SKM-1 treated with dmso at 0.1 percent for 144 hours (cell line): ENCODE measurements around the gene CCDC24.

Experiments used
- DNase-seq: peaks from one replicate; lab custom pipeline; 2025; ENCODE audit not compliant: unreplicated experiment; lab: John Stamatoyannopoulos, UW

CCDC24 gene

GRCh38 chr1:43963006-43963405 is 28.4 kb upstream of the CCDC24 start:
- no peak for DNase-seq

- DNase-seq: no peak
These were observed 27.5 kb upstream of the CCDC24 start for GRCh38 chr1:43963890-43964289.

GRCh38 chr1:43965316-43965715 is 26.1 kb upstream of the CCDC24 start:
- no peak for DNase-seq

GRCh38 chr1:43968348-43968948 is 23.0 kb upstream of the CCDC24 start:
- peak; percentile 6 for DNase-seq

- no peak for DNase-seq
These were observed 22.0 kb upstream of the CCDC24 start for GRCh38 chr1:43969416-43969745.

DNA sequence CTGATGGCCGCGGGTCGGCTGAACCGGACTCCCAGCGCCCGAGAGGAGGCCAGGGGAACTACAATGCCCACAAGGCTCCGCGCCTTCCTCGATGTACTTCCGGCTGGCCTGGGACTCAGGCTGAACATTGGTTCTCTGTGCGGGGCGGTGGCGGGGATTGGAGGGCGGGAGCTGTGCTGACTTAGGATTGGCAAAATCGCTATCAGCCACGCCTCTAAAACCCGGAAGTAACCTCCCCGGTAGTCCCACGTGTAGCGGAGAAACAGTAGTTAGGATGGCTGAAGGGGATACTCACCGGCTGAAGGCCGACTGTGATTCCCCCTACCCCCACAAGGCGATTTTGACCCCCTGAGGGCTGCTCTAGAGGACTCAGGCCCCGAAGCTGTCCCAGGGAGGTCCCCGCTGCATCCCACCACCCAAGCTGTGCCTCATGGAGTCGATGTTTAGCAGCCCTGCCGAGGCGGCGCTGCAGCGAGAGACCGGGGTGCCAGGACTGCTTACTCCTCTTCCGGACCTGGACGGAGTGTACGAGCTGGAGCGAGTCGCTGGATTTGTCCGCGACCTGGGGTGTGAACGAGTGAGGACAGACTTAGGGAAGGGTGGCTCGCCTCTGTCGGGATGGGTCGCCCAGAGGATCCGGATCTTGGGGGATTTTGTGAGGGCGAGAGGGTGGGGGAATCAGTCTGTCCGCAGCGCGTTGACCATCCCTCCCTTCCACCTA is 21.5 kb upstream of the CCDC24 start, which contains the start of gene DPH2:
Gene DPH2, plus strand, starts transcription at position 265 of the 721 bp plus-strand sequence. Its CDS starts 166 bp downstream, at position 431.
- DNase-seq: peak; percentile 96

DNA sequence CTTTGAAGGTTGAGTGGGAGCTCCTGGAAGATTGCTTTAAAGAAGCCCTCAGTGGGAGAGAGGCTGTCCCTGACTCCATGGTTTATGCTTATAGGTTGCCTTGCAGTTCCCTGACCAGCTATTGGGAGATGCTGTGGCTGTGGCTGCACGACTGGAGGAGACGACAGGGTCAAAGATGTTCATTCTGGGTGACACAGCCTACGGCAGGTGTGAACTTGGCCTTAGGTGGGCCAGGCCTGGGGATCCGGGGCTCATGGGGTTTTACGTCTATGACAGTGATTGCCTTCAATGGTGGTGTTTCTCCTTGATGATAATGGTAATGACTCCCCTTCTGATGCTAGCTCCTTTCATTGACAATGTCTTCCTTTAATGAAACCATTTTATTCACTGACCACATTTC is 20.9 kb upstream of the CCDC24 start:
- no peak for DNase-seq

- DNase-seq: no peak
These were observed 20.5 kb upstream of the CCDC24 start for GRCh38 chr1:43970911-43971310.

DNA sequence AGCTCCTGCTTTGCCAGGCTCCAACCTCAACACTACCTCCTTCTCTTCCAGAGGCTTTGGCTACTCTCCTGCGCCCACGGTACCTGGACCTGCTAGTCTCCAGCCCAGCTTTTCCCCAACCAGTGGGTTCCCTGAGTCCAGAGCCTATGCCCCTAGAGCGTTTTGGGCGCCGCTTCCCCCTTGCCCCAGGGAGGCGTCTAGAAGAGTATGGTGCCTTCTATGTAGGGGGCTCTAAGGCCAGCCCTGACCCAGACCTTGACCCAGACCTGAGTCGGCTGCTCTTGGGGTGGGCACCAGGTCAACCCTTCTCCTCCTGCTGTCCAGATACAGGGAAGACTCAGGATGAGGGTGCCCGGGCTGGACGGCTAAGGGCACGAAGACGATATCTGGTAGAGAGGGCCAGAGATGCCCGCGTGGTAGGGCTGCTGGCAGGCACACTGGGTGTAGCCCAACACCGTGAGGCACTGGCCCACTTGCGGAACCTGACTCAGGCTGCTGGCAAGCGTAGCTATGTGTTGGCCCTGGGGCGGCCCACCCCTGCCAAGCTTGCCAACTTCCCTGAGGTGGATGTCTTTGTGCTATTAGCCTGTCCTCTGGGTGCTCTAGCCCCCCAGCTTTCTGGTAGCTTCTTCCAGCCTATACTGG is 19.9 kb upstream of the CCDC24 start:
- no peak for DNase-seq

DNA sequence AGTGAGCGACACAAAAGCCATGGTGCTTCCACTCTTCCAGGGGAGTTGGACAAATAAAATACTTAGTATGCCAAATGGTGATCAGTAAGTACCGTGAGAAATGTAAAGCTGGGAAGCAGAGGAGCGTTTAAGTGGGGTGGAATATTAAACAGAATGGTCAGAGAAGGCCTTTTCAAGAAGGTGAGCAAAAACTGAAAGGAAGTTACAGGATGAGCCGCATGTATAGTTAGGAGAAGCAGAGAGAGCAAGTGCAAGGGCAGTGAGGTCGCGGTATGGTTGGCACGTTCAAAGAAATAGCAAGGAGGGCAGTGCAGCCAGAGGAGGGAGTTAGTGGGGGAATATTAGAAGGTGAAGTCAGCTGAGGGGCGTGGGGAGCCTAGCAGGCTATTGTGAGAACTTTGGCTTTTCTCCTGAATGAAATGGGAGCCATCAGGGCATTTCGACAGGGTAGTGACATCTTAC is 17.4 kb upstream of the CCDC24 start:
- no peak for DNase-seq

- peak; percentile 89 for DNase-seq
These were observed 16.8 kb upstream of the CCDC24 start, which contains the start of gene ATP6V0B for GRCh38 chr1:43974443-43975248. ATP6V0B (plus strand) TSS chr1:43974960; CDS start chr1:43975041, 81 bp downstream.

DNA sequence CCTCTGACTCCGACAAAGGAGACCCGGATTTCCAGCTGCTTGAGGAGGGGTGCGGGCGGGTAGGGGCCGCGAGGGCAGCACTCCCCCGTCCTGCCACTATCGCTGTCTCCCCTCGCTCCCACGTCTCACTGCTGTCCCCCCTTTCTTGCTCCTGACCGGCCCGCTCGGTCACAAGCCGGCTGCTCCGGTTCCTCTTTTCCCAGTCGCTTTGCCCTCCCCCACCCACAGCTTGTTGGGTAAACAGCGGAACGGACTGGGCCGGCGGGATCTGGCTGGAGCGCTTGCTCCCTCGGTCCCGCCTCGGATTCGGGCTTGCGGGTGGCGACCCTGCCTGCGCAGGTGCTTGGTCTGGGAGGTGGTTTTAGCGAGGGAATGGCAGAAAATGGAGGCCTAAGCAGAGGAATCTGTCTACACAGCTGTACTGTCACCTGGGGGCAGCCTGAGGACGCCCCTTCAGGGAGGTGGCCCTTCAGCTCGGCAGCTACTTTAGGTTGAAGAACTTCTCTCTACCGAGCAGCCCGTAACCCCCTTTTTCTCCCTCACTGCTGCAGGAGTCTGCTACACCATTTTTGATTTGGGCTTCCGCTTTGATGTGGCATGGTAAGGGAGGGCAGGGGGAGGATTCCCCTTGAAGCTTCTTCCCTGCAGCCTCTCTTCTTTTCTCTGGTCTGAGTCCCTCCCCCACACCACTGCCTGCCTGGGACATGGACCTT is 16.0 kb upstream of the CCDC24 start:
- peak; percentile 51 for DNase-seq

DNA sequence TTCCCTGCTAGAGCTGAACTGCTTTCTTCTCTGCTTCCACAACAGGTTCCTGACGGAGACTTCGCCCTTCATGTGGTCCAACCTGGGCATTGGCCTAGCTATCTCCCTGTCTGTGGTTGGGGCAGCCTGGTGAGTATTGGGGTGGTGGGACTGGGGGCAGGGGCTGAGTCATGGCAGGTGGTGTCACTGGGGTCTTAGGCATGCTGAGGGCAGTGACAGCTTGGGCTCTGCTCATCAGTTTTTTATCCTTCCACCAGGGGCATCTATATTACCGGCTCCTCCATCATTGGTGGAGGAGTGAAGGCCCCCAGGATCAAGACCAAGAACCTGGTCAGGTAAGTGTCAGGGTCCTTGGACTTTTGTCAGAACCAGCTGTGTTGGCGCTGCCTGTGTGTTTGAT is 15.4 kb upstream of the CCDC24 start:
- no peak for DNase-seq

DNA sequence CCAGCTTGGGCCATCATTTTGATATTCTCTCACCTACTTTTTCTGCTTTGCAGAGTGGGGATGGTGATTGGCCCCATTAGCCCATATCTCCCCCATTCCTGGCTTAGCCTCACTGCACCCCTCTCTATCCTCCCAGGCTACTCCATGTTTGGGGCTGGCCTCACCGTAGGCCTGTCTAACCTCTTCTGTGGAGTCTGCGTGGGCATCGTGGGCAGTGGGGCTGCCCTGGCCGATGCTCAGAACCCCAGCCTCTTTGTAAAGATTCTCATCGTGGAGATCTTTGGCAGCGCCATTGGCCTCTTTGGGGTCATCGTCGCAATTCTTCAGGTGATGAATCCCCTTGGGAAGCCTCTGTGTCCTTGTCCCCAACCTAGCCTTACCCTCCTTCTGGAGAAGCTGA is 14.5 kb upstream of the CCDC24 start:
- no peak for DNase-seq

GRCh38 chr1:43977376-43978263 is 13.8 kb upstream of the CCDC24 start:
- no peak for DNase-seq

DNA sequence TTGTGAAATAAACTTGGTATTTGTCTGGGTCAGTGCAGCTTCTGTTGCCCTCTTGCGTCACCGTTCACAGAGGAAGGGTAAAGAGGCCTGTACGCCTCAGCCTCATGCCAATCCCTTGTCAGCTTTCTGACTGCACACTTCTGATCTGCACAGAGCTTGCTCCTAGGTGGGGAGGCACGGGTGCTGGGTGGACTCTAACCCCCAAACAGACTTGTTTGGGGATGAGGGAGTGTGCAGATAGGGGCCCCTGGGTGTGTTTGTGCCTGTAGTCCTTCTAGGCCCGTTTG is 13.2 kb upstream of the CCDC24 start:
- DNase-seq: no peak

DNA sequence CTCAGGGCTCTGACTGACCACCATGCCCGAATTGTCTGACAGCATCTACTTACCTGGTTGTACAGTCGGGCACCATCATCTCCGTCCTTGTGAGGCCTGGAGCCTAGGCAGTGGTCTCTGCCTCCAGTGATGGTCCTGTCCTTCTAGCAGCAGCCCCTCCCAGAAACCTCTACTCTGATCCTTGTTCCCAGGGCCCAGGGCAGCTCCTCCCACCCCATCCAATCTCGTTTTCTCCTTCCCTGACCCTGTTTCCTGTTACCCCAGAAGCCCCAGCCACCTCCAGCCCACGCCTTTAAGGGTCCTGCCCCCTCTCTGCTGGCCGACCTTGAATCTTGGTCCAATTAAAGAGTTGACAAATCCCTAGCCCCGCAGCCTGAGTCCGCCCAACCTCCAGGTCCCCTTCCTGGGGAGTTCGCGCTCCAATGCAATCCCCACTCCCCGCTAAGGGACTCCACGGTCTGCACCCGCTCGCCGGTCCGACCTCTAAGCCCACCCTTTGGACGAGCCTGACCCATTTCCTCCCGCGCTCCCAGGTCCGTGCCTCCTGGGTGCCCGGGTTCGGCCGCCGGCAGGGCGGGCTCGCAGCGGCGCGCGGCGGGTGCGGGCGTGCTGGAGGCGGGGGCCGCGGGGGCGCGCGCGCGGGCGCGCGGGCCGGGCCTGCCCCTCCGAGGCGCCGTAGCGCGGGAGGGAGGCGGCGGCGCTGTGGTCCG is 12.7 kb upstream of the CCDC24 start, which contains the start of gene B4GALT2:
Gene B4GALT2, plus strand, starts transcription at position 660 of the 710 bp plus-strand sequence. CDS start 1,951 bp downstream, outside the sequence.
- DNase-seq: no peak

DNA sequence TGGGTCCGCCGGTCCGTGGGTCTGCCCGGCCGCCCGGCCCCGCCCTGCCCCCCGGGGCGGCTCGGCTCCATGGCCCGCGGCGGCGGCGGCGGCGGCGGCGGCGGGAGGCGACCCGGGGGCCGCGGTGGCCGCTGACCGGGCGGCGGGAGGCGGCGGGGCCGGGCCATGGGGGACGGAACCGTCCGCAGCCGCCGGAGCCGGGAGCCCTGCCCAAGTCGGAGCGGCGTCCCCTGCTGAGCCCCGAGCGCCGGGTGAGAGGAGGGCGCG is 12.2 kb upstream of the CCDC24 start:
- no peak for DNase-seq

DNA sequence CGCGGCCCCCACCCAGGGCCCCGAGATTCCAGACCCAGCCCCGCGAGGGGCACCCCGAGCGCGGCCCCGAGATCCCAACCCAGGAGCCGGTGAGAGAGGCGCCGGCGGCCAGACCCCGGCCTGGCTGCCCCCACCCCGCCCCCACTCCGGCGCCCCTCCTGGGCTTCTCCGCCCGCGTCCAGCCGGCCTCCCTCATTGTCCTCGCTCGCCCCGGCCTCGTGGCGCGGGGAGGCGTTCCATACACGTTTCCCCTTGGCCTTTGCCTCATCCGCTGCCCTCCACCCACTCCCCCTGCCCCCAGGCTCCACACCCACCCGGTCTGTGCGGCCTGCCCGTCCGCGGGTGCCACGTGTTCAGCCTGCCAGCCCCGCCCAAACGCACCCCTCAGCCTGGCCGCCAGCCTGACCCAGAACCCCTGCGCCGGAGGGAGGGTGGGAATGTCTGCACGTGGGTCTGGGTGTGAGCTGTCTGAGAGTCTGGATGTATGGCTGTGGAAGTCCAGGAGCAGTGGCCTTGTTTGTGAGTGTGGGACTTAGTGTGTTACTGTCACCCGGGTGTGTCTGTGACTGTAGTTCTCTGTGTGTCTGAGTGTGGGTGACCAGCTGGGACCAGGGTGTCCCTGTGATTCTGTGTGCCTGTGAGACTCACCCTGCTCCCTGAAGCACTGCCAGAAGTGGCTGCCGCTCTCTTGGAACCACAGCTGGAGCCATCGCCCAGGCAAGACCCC is 11.7 kb upstream of the CCDC24 start:
- peak; percentile 30 for DNase-seq
